Activated CD8-positive, alpha-beta memory T cell treated with anti-CD3 and anti-CD28 coated beads, Interleukin-2, amount 10 ng/mL, durations not matched to agents 7 days and 5 days (primary cell): Measurements from ENCODE around the gene BCL2L11. TPM values are rescaled to one million over a fixed set of nuclear protein-coding genes. Genes with fewer than 3 reads are reported as not detected.

Source experiments
- ATAC-seq: fragments of 150-1000 bp; cut with Tn5 transposase; one replicate; pipeline ENCODE4 v1.10.0; 2021; ENCODE audit warnings: moderate library complexity
- CTCF ChIA-PET: fragments of 350-600 bp; sonication (Branson Sonifier 250); formaldehyde crosslinking; loops from one replicate; lab custom pipeline; 2021; ENCODE audit warnings: antibody characterized with exemption; lab: Charles Lee
- DNase-seq: peaks from one replicate; pipeline ENCODE4 v3.0.0-alpha.2; 2020
- H3K27ac Mint-ChIP-seq: one replicate; pipeline ENCODE4 v1.8.0; 2021; ENCODE audit warnings: mild to moderate bottlenecking, mixed read lengths
- H3K27me3 Mint-ChIP-seq: one replicate; pipeline ENCODE4 v1.8.0; 2021; ENCODE audit warnings: mixed read lengths
- H3K36me3 Mint-ChIP-seq: one replicate; pipeline ENCODE4 v1.8.0; 2021; ENCODE audit warnings: mild to moderate bottlenecking, mixed read lengths
- H3K4me1 Mint-ChIP-seq: one replicate; pipeline ENCODE4 v1.8.0; 2021; ENCODE audit warnings: mixed read lengths
- H3K4me3 Mint-ChIP-seq: one replicate; pipeline ENCODE4 v1.8.0; 2021; ENCODE audit warnings: mild to moderate bottlenecking, moderate library complexity, mixed read lengths
- H3K9me3 Mint-ChIP-seq: one replicate; pipeline ENCODE4 v1.8.0; 2022; ENCODE audit warnings: low read depth, mixed read lengths
- total RNA-seq, 2 experiments: library from RNA; stranded (reverse); gene quantifications; one replicate each; pipeline ENCODE4 v1.2.3, GENCODE V29; 2021

The BCL2L11 gene
- total RNA-seq, 2 experiments from 2014 or later = 11.9 to 46.8 TPM

GRCh38 chr2:111139637-111140317 is 19.1 kb downstream of the BCL2L11 start:
- no peak overlapping the region for H3K4me3 Mint-ChIP-seq
- H3K4me1 Mint-ChIP-seq = peaks cover 10% of the 10 kb centered on the region
- H3K9me3 Mint-ChIP-seq = no peaks in the 10 kb centered on the region
- CTCF ChIA-PET = no interaction called here
- no peak overlapping the region for H3K27ac Mint-ChIP-seq
- DNase-seq (no peak), ATAC-seq (no peak)
- H3K36me3 Mint-ChIP-seq = peaks cover 12% of the 10 kb centered on the region
- no peaks in the 10 kb centered on the region for H3K27me3 Mint-ChIP-seq

- H3K27me3 Mint-ChIP-seq = no peaks in the 10 kb centered on the region
- H3K27ac Mint-ChIP-seq = no peak overlapping the region
- ATAC-seq (no peak), DNase-seq (no peak)
- no peaks in the 10 kb centered on the region for H3K9me3 Mint-ChIP-seq
- CTCF ChIA-PET = no interaction called here
- no peak overlapping the region for H3K4me3 Mint-ChIP-seq
- H3K36me3 Mint-ChIP-seq = peaks cover 12% of the 10 kb centered on the region
- H3K4me1 Mint-ChIP-seq = peaks cover 12% of the 10 kb centered on the region
Measured at GRCh38 chr2:111140815-111141214, 20.1 kb downstream of the BCL2L11 start.

- peaks cover 12% of the 10 kb centered on the region for H3K4me1 Mint-ChIP-seq
- no peaks in the 10 kb centered on the region for H3K9me3 Mint-ChIP-seq
- no peak for ATAC-seq
- H3K4me3 Mint-ChIP-seq = no peak overlapping the region
- H3K27ac Mint-ChIP-seq = no peak overlapping the region
- no peaks in the 10 kb centered on the region for H3K27me3 Mint-ChIP-seq
- no peak for DNase-seq
- peaks cover 12% of the 10 kb centered on the region for H3K36me3 Mint-ChIP-seq
- CTCF ChIA-PET = no interaction called here
Measured at GRCh38 chr2:111142101-111142500, 21.4 kb downstream of the BCL2L11 start.

- CTCF ChIA-PET = interaction anchor here (1.4 kb wide), 1 partner anchor 19 kb away, joined by 5 read pairs; no protein-coding TSS in a partner anchor
- H3K4me1 Mint-ChIP-seq = peaks cover 12% of the 10 kb centered on the region
- DNase-seq (no peak), ATAC-seq (no peak)
- no peaks in the 10 kb centered on the region for H3K9me3 Mint-ChIP-seq
- H3K27me3 Mint-ChIP-seq = no peaks in the 10 kb centered on the region
- no peak overlapping the region for H3K27ac Mint-ChIP-seq
- H3K4me3 Mint-ChIP-seq = no peak overlapping the region
- peaks cover 12% of the 10 kb centered on the region for H3K36me3 Mint-ChIP-seq
Measured at GRCh38 chr2:111143107-111143842, 22.6 kb downstream of the BCL2L11 start.

- CTCF ChIA-PET = interaction anchor here (1.4 kb wide), 1 partner anchor 19 kb away, joined by 5 read pairs; no protein-coding TSS in a partner anchor
- no peaks in the 10 kb centered on the region for H3K9me3 Mint-ChIP-seq
- peaks cover 12% of the 10 kb centered on the region for H3K36me3 Mint-ChIP-seq
- ATAC-seq (no peak), DNase-seq (no peak)
- no peak overlapping the region for H3K4me3 Mint-ChIP-seq
- peaks cover 12% of the 10 kb centered on the region for H3K4me1 Mint-ChIP-seq
- H3K27ac Mint-ChIP-seq = no peak overlapping the region
- H3K27me3 Mint-ChIP-seq = no peaks in the 10 kb centered on the region
Measured at GRCh38 chr2:111143843-111144198, 23.1 kb downstream of the BCL2L11 start.

- ATAC-seq (no peak), DNase-seq (no peak)
- H3K27ac Mint-ChIP-seq = no peak overlapping the region
- no peaks in the 10 kb centered on the region for H3K9me3 Mint-ChIP-seq
- CTCF ChIA-PET = interaction anchor here (1.5 kb wide), 1 partner anchor 9 kb away, joined by 3 read pairs; no protein-coding TSS in a partner anchor
- peaks cover 12% of the 10 kb centered on the region for H3K4me1 Mint-ChIP-seq
- H3K4me3 Mint-ChIP-seq = no peak overlapping the region
- H3K27me3 Mint-ChIP-seq = no peaks in the 10 kb centered on the region
- H3K36me3 Mint-ChIP-seq = peaks cover 9% of the 10 kb centered on the region
Measured at GRCh38 chr2:111145103-111145760, 24.5 kb downstream of the BCL2L11 start.

- H3K27me3 Mint-ChIP-seq = no peaks in the 10 kb centered on the region
- H3K36me3 Mint-ChIP-seq = peaks cover 2% of the 10 kb centered on the region
Measured at GRCh38 chr2:111145951-111146350, 25.2 kb downstream of the BCL2L11 start.

GRCh38 chr2:111148225-111148873 is 27.6 kb downstream of the BCL2L11 start:
- no peaks in the 10 kb centered on the region for H3K9me3 Mint-ChIP-seq
- peaks cover 2% of the 10 kb centered on the region for H3K4me1 Mint-ChIP-seq
- no peak overlapping the region for H3K27ac Mint-ChIP-seq
- DNase-seq (no peak), ATAC-seq (no peak)
- peaks cover 8% of the 10 kb centered on the region for H3K36me3 Mint-ChIP-seq
- H3K27me3 Mint-ChIP-seq = no peaks in the 10 kb centered on the region
- CTCF ChIA-PET = interaction anchor here (1.1 to 1.2 kb wide), 2 partner anchors 24 to 31 kb away, joined by 3 to 4 read pairs; no protein-coding TSS in a partner anchor
- no peak overlapping the region for H3K4me3 Mint-ChIP-seq

More at GRCh38 chr2:111145951-111146350, 25.2 kb downstream of the BCL2L11 start:
- no peak for ATAC-seq
- CTCF ChIA-PET = interaction anchor here (1.5 kb wide), 1 partner anchor 9 kb away, joined by 3 read pairs; no protein-coding TSS in a partner anchor
- Mint-ChIP-seq H3K9me3 (no peaks in the 10 kb centered on the region), H3K27ac (no peak overlapping the region), H3K4me1 (peaks cover 12% of the 10 kb centered on the region), H3K4me3 (no peak overlapping the region)
- no peak for DNase-seq

GRCh38 chr2:111148925-111149324 is 28.2 kb downstream of the BCL2L11 start:
- no peak overlapping the region for H3K27ac Mint-ChIP-seq
- no peak for ATAC-seq
- H3K27me3 Mint-ChIP-seq = no peaks in the 10 kb centered on the region
- peaks cover 11% of the 10 kb centered on the region for H3K36me3 Mint-ChIP-seq
- H3K4me1 Mint-ChIP-seq = peaks cover 2% of the 10 kb centered on the region
- H3K9me3 Mint-ChIP-seq = no peaks in the 10 kb centered on the region
- no peak for DNase-seq
- CTCF ChIA-PET = interaction anchor here (1.1 kb wide), 1 partner anchor 23 kb away, joined by 3 read pairs; no protein-coding TSS in a partner anchor
- H3K4me3 Mint-ChIP-seq = no peak overlapping the region

GRCh38 chr2:111149882-111150455 is 29.3 kb downstream of the BCL2L11 start:
- Mint-ChIP-seq H3K4me3 (no peak overlapping the region), H3K9me3 (no peaks in the 10 kb centered on the region), H3K4me1 (peaks cover 2% of the 10 kb centered on the region), H3K27me3 (no peaks in the 10 kb centered on the region), H3K27ac (no peak overlapping the region), H3K36me3 (peaks cover 12% of the 10 kb centered on the region)
- no peak for DNase-seq
- ATAC-seq = no peak
- CTCF ChIA-PET = no interaction called here

GRCh38 chr2:111154758-111155157 is 34.0 kb downstream of the BCL2L11 start:
- no peak overlapping the region for H3K4me3 Mint-ChIP-seq
- H3K9me3 Mint-ChIP-seq = no peaks in the 10 kb centered on the region
- no peak for ATAC-seq
- no peaks in the 10 kb centered on the region for H3K27me3 Mint-ChIP-seq
- H3K36me3 Mint-ChIP-seq = peaks cover 15% of the 10 kb centered on the region
- CTCF ChIA-PET = no interaction called here
- H3K27ac Mint-ChIP-seq = no peak overlapping the region
- DNase-seq = no peak
- H3K4me1 Mint-ChIP-seq = no peaks in the 10 kb centered on the region

GRCh38 chr2:111155610-111156009 is 34.9 kb downstream of the BCL2L11 start:
- H3K4me1 Mint-ChIP-seq = peaks cover 4% of the 10 kb centered on the region
- peaks cover 15% of the 10 kb centered on the region for H3K36me3 Mint-ChIP-seq
- ATAC-seq = no peak
- H3K4me3 Mint-ChIP-seq = no peak overlapping the region
- CTCF ChIA-PET = no interaction called here
- H3K9me3 Mint-ChIP-seq = no peaks in the 10 kb centered on the region
- H3K27ac Mint-ChIP-seq = no peak overlapping the region
- peaks cover 3% of the 10 kb centered on the region for H3K27me3 Mint-ChIP-seq
- DNase-seq = no peak

- Mint-ChIP-seq H3K27ac (no peak overlapping the region), H3K27me3 (peaks cover 3% of the 10 kb centered on the region), H3K4me3 (no peak overlapping the region), H3K36me3 (peaks cover 14% of the 10 kb centered on the region), H3K9me3 (no peaks in the 10 kb centered on the region), H3K4me1 (peaks cover 4% of the 10 kb centered on the region)
- DNase-seq (no peak), ATAC-seq (no peak)
- CTCF ChIA-PET = no interaction called here
Measured at GRCh38 chr2:111156529-111156928, 35.8 kb downstream of the BCL2L11 start.
